GM19099 (cell line): Measurements from ENCODE around the gene DNMBP.

Source experiments
- POLR2A ChIP-seq: IDR thresholded peaks from 3 replicates; pipeline ENCODE4 v1.6.1; 2011; ENCODE audit warnings: low read depth; ENCODE audit not compliant: insufficient read length; ENCODE audit errors: extremely low read depth

The DNMBP gene

GRCh38 chr10:99920486-99920885, 89.3 kb downstream of the DNMBP start:
- no peak for TF ChIP-seq POLR2A

GRCh38 chr10:99917963-99918825, 91.6 kb downstream of the DNMBP start:
- TF ChIP-seq POLR2A: no peak

GRCh38 chr10:99916776-99917175, 93.0 kb downstream of the DNMBP start:
- TF ChIP-seq POLR2A: no peak

- TF ChIP-seq POLR2A: no peak
Observed at GRCh38 chr10:99915414-99915813, 94.3 kb downstream of the DNMBP start.

- no peak for TF ChIP-seq POLR2A
Observed at GRCh38 chr10:99914236-99914635, 95.5 kb downstream of the DNMBP start.

GRCh38 chr10:99913831-99914235, 95.9 kb downstream of the DNMBP start:
- no peak for TF ChIP-seq POLR2A

- TF ChIP-seq POLR2A: no peak
Observed at GRCh38 chr10:99912041-99912440, 97.7 kb downstream of the DNMBP start.

GRCh38 chr10:99908512-99908911, 101.2 kb downstream of the DNMBP start:
- no peak for TF ChIP-seq POLR2A

GRCh38 chr10:99906470-99906869, 103.3 kb downstream of the DNMBP start:
- no peak for TF ChIP-seq POLR2A

- TF ChIP-seq POLR2A: no peak
Observed at GRCh38 chr10:99905971-99906370, 103.8 kb downstream of the DNMBP start.

- no peak for TF ChIP-seq POLR2A
Observed at GRCh38 chr10:99895867-99896266, 113.9 kb downstream of the DNMBP start.

- TF ChIP-seq POLR2A: no peak
Observed at GRCh38 chr10:99894613-99895012, 115.1 kb downstream of the DNMBP start.

GRCh38 chr10:99888622-99889021, 121.1 kb downstream of the DNMBP start:
- TF ChIP-seq POLR2A: no peak

GRCh38 chr10:99883523-99883922, 126.2 kb downstream of the DNMBP start:
- TF ChIP-seq POLR2A: no peak

GRCh38 chr10:99881371-99881770, 128.4 kb downstream of the DNMBP start:
- TF ChIP-seq POLR2A: no peak

GRCh38 chr10:99880080-99880835, 129.5 kb downstream of the DNMBP start:
- TF ChIP-seq POLR2A: no peak
